Measurements from ENCODE around the gene SLK. TPM values are rescaled to one million over a fixed set of nuclear protein-coding genes. Genes with fewer than 3 reads are reported as not detected.

The SLK gene
- total RNA-seq, 1 donor from 2014 or later = 36.1 TPM

DNA sequence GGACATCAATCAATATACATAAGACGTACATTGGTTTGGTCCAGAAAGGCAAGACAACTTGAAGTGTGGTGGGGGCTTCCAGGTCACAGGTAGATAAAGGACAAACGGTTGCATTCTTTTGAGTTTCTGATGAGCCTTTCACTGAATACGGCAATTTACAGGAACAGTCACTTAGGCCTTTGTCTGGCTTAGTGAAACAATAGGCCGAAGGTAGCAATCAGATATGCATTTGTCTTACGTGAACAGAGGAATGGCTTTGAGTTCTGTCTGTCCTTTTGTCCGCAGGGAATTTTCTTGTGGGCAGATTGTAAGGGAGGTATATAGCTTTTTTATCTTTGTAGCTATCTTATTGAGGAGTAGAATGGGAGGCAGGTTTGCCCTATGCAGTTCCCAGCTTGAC lies 38.2 kb upstream of the SLK start:
- Histone ChIP-seq H3K27ac (replicated peaks) (no peak overlapping the region), H3K4me3 (no peak overlapping the region), H3K36me3 (no peaks in the 10 kb centered on the region), H3K4me1 (peaks cover 6% of the 10 kb centered on the region), H3K27me3 (ENCODE audit: low read depth) (no peaks in the 10 kb centered on the region), H3K9me3 (replicated peaks) (no peaks in the 10 kb centered on the region)
- DNase-seq = no peak
- TF ChIP-seq, protein P1, sequence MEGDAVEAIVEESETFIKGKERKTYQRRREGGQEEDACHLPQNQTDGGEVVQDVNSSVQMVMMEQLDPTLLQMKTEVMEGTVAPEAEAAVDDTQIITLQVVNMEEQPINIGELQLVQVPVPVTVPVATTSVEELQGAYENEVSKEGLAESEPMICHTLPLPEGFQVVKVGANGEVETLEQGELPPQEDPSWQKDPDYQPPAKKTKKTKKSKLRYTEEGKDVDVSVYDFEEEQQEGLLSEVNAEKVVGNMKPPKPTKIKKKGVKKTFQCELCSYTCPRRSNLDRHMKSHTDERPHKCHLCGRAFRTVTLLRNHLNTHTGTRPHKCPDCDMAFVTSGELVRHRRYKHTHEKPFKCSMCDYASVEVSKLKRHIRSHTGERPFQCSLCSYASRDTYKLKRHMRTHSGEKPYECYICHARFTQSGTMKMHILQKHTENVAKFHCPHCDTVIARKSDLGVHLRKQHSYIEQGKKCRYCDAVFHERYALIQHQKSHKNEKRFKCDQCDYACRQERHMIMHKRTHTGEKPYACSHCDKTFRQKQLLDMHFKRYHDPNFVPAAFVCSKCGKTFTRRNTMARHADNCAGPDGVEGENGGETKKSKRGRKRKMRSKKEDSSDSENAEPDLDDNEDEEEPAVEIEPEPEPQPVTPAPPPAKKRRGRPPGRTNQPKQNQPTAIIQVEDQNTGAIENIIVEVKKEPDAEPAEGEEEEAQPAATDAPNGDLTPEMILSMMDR (IDR thresholded peaks at IDR 0.05; ENCODE audit: borderline replicate concordance) = no peak
- intact Hi-C loops (cut with micrococcal nuclease) = no loop called here

DNA sequence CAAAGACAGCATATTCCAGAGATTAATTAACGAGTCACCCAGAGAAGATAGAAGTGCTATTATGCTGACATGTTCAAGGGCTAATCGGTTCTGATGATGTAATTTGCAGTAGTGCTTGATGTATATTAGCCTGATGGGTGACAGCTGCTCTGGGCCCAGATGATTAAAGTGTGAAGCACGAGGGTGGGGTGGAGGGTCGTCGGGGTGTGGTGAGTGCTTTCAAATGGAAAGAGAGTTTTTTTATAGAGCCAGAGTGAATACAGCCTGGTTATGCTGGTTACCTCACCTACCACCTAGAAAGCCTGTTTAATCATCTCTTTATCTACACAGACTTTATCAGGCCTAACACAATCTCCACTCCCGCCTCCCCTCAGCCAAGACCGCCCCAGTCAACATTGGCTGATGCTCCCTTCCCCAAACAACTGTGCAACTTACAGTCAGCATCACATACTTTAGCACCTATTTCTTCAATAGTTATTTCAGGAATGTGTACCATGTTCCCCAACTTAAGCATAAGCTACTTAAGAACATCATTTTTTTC lies 37.5 kb upstream of the SLK start:
- Histone ChIP-seq H3K4me1 (peaks cover 8% of the 10 kb centered on the region), H3K27me3 (ENCODE audit: low read depth) (no peaks in the 10 kb centered on the region), H3K4me3 (no peak overlapping the region), H3K36me3 (no peaks in the 10 kb centered on the region), H3K9me3 (replicated peaks) (no peaks in the 10 kb centered on the region), H3K27ac (replicated peaks) (no peak overlapping the region)
- TF ChIP-seq, protein P1 (IDR thresholded peaks at IDR 0.05; ENCODE audit: borderline replicate concordance) = no peak
- no peak for DNase-seq
- intact Hi-C loops (cut with micrococcal nuclease) = no loop called here

DNA sequence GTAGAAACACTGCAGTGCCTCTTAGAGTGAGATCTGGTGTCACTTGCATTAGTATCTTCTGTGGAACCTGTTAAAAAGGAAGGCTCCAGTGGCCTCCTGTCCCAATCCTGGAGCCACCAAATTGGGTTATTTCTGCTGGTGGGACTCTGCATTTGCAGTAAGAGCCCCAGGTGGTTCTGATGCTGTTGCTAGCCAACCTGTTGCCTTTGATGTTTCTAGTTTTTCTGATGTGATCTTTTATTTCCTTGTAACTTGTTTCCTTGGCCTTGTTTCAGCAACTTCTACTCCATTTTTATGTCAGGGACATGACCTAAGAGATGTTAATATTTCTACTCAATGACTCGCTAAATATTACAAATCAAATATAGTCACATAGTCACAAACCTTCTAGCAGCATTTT lies 36.5 kb upstream of the SLK start:
- no peak overlapping the region for H3K4me3 ChIP-seq
- intact Hi-C loops (cut with micrococcal nuclease) = no loop called here
- no peaks in the 10 kb centered on the region for H3K27me3 ChIP-seq (ENCODE audit: low read depth)
- TF ChIP-seq, protein P1 (IDR thresholded peaks at IDR 0.05; ENCODE audit: borderline replicate concordance) = no peak
- H3K9me3 ChIP-seq (replicated peaks) = no peaks in the 10 kb centered on the region
- no peaks in the 10 kb centered on the region for H3K36me3 ChIP-seq
- H3K4me1 ChIP-seq = peaks cover 8% of the 10 kb centered on the region
- no peak for DNase-seq
- H3K27ac ChIP-seq (replicated peaks) = no peak overlapping the region

DNA sequence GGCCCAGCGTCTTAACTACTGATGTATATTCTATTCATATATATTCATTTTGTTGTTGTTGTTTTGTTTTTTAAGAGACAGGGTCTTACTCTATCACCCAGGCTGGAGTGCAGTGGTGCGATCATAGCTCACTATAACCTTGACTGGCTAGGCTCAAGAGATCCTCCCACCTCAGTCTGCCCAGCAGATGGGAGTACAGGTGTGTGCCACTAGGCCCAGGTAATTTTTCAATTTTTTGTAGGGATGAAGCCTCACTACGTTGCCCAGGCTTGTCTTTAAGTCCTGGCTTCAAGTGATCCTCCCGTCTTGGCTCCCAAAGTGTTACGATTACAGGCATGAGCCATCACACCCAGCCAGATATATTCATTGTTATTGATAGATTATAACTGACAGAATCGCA lies 36.1 kb upstream of the SLK start:
- H3K36me3 ChIP-seq = no peaks in the 10 kb centered on the region
- intact Hi-C loops (cut with micrococcal nuclease) = no loop called here
- no peak for DNase-seq
- H3K9me3 ChIP-seq (replicated peaks) = no peaks in the 10 kb centered on the region
- H3K27me3 ChIP-seq (ENCODE audit: low read depth) = no peaks in the 10 kb centered on the region
- peaks cover 8% of the 10 kb centered on the region for H3K4me1 ChIP-seq
- no peak overlapping the region for H3K4me3 ChIP-seq
- H3K27ac ChIP-seq (replicated peaks) = no peak overlapping the region
- TF ChIP-seq, protein P1 (IDR thresholded peaks at IDR 0.05; ENCODE audit: borderline replicate concordance) = no peak

DNA sequence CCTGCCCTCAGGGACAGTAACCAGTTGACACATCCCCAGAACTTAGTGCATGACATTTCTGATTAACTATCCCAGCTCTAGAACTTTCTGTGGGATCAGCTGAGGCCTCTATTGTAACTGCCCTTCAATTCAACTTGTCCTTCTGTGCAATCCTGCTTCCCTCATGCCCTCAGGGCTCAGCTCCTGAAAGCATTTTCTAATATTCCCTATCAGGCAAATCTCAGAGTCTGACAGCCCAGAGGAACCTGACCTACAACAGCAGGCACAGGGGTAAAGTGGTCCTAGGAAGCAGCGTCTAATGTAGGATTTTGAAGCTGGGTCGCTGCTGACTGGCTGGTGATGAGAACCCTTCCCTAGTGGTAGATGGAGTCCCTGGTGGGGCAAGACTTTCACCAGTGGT lies 35.3 kb upstream of the SLK start:
- Histone ChIP-seq H3K36me3 (no peaks in the 10 kb centered on the region), H3K27me3 (ENCODE audit: low read depth) (no peaks in the 10 kb centered on the region), H3K27ac (replicated peaks) (no peak overlapping the region), H3K4me3 (no peak overlapping the region), H3K9me3 (replicated peaks) (no peaks in the 10 kb centered on the region), H3K4me1 (peaks cover 8% of the 10 kb centered on the region)
- TF ChIP-seq, protein P1 (IDR thresholded peaks at IDR 0.05; ENCODE audit: borderline replicate concordance) = no peak
- DNase-seq = no peak
- intact Hi-C loops (cut with micrococcal nuclease) = no loop called here

Data from left ventricle myocardium inferior (tissue), 1 donor.